ENCODE measurements around the gene VPS37B.

- TF ChIP-seq GATA3 (IDR thresholded peaks at IDR 0.05; ENCODE audit: low read depth, low read length) (no peak), GATA2 (IDR thresholded peaks at IDR 0.05; ENCODE audit: low read depth, low read length) (no peak)
Observed at GRCh38 chr12:122880155-122880667, 15.7 kb downstream of the VPS37B start.
